GM21737 (cell line): Measurements from ENCODE around the gene STARD7.

Experiments
- ATAC-seq: cut with Tn5 transposase; IDR thresholded peaks from one replicate; pipeline ENCODE4 v1.9.1; 2021; ENCODE audit warnings: mild to moderate bottlenecking, moderate library complexity; ENCODE audit not compliant: unreplicated experiment

The STARD7 gene

GRCh38 chr2:96201338-96201737 lies 7.3 kb downstream of the STARD7 start:
- no peak for ATAC-seq

DNA sequence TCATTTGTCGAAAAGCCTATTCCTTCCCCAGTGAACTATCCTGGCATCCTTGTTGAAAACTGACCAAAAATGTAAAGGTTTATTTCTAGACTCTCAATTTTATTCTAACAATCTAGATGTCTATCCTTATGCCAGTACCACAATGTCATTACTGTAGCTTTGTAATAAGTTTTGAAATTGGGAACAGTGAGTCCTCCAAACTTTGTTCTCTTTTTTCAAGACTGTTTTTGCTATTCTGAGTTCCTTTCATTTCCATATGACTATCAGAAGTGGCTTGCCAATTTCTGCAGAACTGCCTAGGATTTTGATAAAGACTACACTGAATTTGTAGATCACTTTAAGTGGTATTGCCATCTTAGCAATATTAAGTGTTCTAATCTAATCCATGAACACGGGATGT lies 9.7 kb downstream of the STARD7 start:
- no peak for ATAC-seq

DNA sequence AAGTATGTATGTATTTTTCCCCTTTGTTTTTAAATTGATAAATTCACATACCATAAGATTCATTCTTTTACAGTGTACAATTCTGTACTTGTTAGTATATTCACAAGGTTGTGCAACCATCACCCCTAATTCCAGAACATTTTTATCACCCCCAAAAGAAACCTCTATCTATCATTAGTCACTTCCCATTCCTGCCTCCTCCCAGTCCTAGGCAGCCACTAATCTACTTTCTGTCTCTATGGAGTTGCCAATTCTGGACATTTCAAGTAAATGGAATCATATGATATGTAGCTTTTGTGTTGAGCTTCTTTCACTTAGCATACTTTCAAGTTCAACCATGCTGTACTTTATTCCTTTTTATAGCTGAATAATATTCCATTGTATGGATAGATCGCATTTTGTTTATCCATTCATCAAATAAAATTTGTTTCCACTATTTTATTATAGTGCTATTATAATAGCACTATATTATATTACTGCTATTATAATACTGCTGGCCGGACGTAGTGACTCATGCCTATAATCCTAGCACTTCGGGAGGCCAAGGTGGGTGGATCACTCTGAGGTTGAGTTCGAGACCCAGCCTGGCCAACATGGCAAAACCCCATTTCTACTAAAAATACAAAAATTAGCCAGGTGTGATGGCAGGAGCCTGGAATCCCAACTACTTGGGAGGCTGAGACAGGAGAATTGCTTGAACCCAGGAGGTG lies 10.9 kb downstream of the STARD7 start:
- ATAC-seq, result no peak

- ATAC-seq, result no peak
These were observed 13.1 kb downstream of the STARD7 start for GRCh38 chr2:96195410-96196066.

DNA sequence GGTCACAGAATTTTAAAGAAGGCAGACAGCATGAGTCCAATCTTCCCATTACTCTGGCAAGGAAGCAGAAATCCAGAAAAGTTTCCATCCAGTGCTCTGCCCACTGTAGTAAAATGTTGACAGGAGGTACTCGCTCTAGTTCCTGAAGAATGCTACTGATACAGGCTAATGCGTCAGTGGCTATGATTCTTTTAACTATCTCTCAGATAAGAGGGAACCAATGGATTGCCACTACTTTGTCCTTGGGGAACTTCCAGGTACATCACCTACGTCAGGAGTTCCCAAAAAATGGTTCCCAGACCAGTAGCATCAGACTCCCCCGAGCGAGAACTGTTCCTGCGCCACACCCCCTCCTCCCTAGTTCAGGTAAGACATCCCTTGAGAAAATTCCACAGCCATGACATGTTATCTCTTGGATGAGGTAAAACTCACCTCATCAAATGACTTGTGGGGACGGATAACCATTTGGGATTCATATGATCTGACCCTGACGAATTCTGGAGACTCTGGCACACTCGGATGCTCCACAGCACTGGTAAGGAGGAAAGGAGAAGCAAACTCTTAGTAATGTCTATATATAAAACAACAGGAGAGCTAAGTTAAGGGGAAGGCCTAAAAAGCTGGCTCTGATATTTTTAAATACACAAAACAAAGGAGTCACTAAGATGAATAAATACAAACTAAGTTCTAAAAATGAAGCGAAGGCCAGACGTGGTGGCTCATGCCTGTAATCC lies 16.5 kb downstream of the STARD7 start:
- ATAC-seq, result no peak

DNA sequence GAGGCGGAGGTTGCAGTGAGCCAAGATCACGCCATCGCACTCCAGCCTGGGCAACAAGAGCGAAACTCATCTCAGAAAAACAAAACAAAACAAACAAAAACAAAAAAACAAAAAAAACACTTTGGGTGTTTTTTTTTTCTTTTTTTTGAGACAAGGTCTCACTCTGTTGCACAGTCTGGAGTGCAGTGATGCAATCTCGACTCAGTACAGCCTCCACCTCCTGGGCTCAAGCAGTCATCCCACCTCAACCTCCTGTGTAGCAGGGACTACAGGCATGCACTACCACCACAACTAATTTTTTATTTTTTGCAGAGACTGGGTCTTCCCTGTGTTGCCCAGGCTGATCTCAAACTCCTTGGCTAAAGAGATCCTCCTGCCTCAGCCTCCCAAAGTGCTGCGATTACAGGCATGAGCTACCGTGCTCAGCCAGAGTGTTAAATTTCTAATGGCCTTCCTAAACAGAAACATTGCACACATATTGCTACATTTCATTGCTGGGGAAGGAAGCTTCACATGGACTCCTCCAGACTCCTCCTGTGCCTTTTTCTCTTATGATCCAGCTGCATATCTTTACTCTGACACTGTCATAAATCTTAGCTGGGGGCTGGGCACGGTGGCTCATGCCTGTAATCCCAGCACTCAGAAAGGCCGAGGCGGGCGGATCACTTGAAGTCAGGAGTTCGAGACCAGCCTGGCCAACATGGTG lies 19.7 kb downstream of the STARD7 start:
- no peak for ATAC-seq

DNA sequence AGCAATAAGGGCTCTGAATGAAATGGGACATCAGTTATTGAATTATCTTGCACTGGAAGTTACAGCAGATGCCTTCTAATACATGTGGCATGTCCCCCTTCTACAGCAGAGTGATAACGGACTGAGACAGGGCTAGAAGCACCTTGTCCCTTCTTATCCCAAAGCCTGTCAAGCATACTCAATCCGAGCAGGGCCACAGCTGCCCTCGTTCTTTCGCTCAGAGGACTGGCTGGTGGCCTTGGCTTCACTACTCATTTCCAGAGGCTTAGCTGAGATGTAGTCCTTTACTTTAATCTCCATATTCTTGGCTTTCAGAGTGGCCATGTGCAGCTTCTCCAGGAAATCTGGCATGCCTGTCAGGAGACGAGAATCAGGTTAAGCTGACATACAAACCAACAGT lies 22.1 kb downstream of the STARD7 start:
- ATAC-seq, result no peak

- ATAC-seq, result no peak
These were observed 23.1 kb downstream of the STARD7 start for GRCh38 chr2:96185516-96185915.

DNA sequence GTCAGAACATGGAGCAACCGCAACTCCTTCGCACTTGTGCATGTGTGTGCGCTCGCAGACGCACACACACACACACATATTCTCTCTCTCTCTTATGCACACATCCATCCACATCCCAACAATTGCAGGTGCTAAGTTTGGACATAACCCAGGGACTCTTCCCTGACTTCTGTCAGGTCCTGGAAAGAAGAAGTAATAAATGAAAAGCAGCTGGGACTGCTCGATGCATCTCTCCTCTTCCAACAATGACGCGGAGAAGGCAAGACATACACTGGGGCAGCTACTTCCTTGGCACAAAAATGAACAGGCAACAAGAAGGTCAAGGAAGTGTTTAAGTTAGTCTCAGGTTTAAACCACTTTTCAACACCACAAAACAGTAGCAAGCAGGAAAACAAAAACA lies 23.6 kb downstream of the STARD7 start:
- ATAC-seq, result no peak

GRCh38 chr2:96184188-96184587 lies 24.4 kb downstream of the STARD7 start:
- ATAC-seq, result no peak

GRCh38 chr2:96181529-96181928 lies 27.1 kb downstream of the STARD7 start:
- no peak for ATAC-seq

DNA sequence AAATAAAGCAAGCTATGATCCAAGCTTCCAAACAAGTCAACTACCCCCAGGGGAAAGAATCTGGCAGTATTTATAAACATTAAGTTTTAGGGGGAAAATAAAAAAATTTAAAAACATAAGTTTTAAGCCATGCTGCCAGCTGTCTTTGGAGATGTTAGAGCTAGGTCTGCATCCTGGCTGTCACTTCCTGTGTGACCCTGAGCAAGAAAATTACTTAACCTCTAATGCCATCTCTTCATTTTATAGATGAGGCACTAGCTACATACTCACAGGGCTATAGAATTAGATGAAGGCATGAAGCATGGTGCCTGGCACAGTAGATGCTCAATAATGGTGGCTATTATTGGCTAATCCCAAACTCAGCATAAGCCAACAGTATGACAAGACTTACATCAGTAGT lies 28.1 kb downstream of the STARD7 start:
- ATAC-seq, result no peak

DNA sequence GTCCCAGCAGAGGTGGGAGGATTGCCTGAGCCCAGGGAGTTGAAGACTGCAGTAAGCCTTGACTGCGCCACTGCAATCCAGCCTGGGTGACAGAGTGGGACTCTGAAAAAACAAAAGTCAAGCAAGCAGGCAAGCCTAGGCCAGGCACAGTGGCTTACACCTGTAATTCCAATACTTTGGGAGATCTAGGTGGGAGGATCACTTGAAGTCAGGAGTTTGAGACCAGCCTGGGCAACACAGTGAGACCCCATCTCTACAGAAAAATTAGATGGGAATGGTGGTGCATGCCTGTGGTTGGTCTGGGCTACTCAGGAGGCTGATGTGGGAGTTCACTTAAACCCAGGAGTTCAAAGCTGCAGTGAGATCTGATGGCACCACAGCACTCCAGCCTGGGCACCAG lies 28.6 kb downstream of the STARD7 start:
- ATAC-seq, result no peak

DNA sequence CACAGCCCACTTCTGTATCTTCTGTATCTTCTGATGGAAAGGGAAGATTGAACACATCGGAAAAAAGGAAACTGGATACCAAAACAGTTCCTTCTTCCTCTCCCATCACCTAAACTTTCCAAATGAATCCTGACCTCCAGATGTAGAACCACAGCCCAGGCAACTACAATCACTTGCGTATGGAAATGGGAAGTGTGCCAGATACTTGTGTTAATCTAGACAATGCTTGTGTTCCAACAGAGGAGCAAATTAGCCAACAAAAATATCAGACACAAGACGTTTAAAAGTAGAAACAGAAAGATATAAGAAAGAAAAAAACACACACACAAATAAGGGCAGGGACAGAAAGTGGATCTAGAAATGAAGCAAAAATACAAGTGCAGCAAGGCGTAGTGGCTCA lies 32.0 kb downstream of the STARD7 start:
- ATAC-seq, result no peak

GRCh38 chr2:96175951-96176350 lies 32.7 kb downstream of the STARD7 start:
- no peak for ATAC-seq

- peak; percentile 85 for ATAC-seq
These were observed 34.1 kb downstream of the STARD7 start for GRCh38 chr2:96174251-96175144.

- no peak for ATAC-seq
These were observed 36.8 kb downstream of the STARD7 start for GRCh38 chr2:96171831-96172230.

DNA sequence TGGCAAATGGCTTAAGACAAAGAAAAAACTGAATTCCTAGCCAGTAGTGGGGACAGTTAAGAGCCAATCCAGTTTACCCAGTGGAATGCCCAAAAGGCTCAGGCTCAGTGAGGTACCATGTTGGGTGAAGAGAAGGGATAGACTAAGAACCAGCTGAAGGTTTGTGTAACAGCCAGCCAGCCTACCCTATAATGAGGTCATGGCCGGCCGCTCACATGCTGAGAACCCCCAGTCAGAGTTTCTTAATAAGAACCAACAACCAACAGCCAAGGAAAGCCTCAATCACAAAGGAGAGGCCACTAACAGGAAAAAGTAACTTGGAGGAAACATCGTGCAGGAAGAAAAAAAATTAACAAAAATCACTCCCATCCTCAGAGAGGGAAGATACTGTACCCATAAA lies 38.0 kb downstream of the STARD7 start:
- ATAC-seq, result no peak

DNA sequence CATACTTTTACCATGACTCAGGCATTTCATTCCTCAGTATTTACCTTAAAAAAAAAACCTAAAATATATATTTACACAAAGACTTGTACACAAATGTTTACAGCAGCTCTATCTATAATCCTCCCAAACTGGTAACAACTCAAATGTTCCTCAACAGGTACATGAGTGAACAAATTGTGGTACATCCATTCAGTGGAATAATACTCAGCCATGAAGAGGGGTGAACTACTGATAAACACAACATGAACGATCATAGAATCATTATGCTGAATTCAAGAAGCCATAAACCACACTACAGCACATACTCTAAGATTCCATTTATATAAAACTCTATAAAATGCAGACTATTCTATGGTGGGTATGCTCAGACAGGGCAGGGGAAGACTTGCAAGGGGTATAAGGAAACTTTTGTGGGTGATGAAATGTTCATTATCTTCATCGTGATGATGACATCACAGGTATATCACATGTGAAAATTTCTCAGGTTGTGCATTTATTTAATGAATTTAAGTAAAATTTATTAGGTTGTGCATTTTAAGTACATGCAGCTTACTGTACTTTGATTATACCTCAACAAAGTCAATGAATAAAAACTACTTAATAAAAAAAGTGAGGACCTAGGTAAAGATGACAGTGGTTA lies 38.6 kb downstream of the STARD7 start:
- ATAC-seq, result no peak

DNA sequence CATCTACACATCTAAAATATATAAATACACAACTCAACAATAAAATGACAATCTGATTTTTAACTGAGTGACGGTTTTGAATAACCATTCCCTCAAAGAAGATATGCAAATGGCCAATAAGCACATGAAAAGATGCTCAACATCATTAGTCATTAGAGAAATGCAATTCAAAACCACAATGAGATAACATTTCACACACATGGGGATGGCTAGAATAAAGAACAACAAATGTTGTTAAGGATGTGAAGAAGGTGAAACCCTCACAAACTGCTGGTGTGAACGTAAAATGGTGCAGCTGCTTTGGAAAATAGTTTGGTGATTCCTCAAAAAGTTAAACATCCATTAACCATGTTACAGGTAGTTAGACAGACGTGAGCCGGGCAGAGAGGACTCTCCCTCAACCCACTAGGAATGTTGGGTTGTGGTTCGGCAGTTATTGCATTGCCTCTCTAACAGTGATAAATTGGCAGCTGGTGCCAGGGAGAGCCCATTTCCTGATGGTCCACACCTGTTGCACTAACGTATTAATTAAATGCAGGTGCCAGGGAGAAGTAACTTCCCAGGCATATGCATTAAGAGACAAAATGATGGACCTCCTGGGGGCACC lies 41.1 kb downstream of the STARD7 start:
- no peak for ATAC-seq
